CD4-positive, alpha-beta T cell treated with Interleukin-17A for 1 hour (primary cell): ENCODE results near the gene PTPN1.
"Not testable (repeated sequence)": the region's sequence is repeated elsewhere in the genome, so short reads cannot be mapped to it uniquely, and the experiment has no call there.

ENCODE experiments used
- DNase-seq: peaks from one replicate; pipeline ENCODE4 v3.0.0-alpha.2; 2020

The PTPN1 gene

DNA sequence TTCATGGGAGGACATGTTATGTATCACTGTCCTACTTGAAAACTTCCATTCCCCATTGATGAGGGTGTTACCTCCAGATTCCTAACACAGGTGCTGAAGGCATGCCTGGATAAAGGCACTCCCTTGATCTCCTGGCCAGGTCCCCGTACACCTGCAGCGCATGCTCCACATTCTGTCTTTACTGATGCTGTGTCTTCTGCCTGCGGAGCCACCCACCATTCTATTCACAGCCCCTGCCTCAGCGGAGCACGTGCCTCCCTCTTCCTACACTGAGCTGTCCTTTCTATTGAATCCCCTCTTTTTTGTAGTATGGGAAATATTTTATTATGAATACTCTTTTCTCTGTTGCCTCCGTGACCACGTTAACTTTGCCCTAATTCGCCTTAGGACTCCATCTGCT is 25.0 kb downstream of the PTPN1 start:
- no peak for DNase-seq

- DNase-seq = no peak
These were observed 26.1 kb downstream of the PTPN1 start for GRCh38 chr20:50536333-50536732.

DNA sequence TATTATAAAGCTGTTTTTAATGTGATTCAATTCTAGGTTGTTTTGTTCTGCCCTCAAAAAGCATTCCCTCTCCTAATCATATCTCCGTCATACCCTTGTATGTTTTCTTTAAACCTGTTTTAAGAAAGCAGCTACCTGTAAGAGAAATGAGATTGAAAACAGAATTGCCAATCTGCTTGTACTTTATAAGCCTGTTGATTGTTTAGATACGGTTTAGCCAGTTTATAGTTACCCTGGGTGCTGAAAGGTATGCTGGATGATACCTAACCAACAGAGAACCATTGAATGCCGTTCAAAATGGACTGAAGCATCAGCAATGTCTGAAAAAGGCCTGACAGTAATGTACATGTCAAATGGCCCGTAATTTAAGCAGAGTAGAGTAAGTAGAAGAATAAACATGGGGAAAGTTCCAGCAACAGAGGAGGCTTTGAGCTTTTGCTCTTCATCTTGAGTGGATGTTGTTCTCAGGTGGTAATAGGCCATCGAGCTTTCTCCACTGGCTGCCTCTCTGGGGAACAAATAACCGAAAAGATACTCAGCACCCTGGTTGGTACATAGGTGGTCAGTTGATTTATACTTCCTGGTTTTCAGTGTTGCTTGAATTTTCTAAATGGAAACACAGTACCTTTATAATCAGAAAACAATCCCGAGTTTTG is 27.5 kb downstream of the PTPN1 start:
- no peak for DNase-seq

DNA sequence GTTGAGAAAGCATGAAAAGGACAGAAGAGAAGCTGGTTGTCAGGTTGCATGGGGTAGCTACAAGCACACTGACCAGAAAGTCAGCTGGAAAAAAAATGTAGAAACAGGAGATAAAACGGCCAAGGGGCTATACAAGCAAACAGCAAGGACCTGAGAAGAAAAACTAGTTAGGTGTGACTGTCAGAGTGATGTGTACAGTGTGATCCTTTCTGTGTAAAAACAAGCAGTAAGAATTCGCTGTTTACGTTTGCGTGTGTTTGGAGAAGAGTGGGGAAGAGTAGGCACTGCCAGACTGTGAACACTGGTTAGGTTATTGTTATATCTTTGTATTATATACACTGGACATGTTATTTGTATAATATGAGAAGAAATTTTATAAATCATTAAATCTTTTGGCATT is 28.1 kb downstream of the PTPN1 start:
- no peak for DNase-seq

DNA sequence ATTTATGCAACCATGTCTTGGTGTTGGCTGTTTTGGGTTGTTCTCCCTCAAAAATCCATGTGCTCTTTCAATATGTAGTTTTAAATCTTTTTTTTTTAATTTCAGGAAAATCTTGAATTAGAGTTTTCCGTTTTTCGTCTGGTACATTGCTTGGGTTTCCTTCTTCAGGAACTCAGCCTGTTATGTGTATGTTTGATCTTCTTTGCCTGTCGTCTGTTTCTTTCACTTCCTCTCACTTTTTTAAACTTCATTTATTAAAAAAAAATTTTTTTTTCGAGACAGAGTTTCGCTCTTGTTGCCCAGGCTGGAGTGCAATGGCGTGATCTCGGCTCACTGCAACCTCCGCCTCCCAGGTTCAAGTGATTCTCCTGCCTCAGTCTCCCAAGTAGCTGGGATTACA is 29.6 kb downstream of the PTPN1 start:
- not testable (repeated sequence) for DNase-seq

- no peak for DNase-seq
These were observed 30.7 kb downstream of the PTPN1 start for GRCh38 chr20:50540620-50541605.

DNA sequence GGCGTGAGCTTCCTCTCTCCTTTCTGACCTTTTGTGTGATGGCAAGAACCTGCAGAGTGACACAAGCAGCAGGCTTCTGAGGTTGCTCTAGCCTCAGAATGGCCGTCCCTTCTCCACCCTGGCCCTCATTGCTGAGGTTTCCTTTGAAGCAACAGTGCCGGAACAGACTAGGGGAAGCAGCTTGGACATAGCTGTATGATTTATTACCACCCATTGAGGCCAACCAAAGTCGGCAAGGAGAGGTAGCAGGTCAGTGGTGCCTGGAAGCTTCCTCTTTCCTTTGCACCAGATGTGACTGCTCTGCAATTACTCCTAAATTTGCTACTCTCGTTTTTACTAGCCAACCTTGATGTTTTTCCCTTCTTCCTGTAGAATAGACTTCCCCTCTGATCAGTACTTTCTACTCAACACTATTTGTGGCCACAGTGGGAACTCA is 31.4 kb downstream of the PTPN1 start:
- DNase-seq = no peak

DNA sequence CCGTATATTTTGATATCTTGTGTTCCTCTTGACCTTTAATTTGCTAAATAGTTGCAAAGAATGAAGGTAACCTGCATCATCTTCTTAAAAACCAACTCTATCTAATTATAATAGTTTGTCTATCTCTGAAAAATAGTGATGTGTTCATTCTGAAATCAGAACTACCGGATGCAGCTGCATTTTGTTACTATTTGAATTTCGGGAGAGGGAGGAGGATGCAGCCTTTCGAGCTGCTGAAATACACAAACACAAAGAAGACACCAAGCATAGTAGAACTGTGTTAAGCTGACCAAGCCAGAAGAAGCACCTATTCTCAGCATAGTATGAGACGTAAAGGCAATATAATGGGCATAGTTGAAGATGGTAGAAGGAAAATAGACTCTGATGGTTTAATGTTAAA is 33.1 kb downstream of the PTPN1 start:
- DNase-seq = no peak

- no peak for DNase-seq
These were observed 34.9 kb downstream of the PTPN1 start for GRCh38 chr20:50545126-50545525.

DNA sequence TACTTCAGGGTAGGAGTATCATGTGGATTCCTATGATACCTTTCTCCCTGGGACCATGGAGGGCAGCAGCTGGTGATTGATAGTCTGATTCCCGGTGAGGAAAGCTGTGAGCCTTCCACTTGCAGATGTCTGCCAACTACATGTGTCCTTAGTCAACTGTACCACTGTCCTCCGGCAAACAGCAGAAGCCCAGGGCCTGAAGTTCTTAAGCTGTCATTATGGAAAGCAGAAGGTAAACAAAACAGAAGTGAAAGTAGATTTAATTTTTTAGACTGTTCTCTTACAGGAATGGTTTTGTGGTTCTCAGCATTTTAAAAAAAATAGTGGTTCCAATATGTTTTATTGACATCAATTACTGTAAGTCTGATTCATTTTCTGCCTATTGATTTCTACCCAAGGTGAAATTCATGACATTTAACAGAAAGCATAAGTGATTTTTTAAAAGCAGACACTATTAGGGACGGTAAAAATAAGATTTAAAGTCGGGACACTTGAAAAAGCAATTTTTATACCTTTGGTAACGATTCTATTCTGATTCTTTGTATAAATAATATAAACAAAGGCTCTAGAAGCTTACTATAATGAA is 36.6 kb downstream of the PTPN1 start:
- peak; percentile 23 for DNase-seq

GRCh38 chr20:50547964-50548363 is 37.8 kb downstream of the PTPN1 start:
- no peak for DNase-seq

DNA sequence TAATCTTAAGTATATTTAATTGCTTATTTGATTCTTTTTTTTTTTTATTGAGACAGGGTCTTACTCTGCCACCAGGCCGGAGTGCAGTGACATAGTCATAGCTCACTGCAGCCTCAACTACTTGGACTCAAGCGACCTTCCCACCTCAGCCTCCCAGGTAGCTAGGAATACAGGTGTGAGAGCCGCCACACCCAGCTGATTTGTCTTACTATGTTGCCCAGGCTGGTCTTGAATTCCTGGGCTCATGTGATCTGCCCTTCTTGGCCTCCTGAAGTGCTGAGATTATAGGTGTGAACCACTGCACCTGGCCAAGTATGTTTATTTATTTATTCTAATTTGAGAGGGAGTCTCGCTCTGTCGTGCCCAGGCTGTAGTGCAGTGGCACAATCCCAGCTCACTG is 38.2 kb downstream of the PTPN1 start:
- no peak for DNase-seq

DNA sequence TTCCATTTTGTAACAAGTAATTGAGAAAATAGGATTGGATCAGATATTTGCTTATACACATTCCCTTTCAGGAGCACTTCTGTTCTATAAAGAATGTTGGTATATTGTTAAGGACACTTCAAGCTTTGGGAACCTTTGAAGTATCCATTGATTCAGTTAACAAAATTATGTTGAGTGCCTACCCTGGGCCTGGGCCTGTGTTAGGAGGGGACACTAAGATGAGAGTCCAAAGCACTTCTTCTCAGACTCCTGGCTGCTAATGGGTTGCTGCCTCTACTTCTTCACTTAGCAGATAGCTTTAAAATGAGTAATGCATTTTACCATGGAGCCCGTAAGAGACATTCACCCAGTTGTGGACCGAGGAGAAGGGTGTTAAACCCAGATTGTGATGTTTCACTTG is 40.3 kb downstream of the PTPN1 start:
- DNase-seq = no peak

GRCh38 chr20:50551288-50551687 is 41.1 kb downstream of the PTPN1 start:
- no peak for DNase-seq

DNA sequence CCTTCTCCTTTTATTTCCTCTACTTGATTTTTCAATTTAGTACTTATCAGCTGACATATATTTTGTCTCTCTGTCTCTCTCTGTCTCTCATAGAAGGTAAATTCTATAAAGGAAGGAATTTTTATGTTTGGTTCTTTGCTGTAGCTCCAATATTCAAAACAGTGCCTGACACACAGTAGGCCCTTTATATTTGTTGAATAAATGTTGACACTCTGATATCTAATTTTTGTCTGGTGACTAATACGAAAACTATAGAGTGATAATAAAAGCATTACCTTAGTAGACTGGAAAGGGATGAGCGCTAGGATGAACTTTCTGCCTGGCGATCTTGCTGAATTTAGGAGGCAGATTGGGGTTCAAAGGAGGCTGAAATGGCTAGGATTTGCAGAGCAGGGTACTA is 42.8 kb downstream of the PTPN1 start:
- no peak for DNase-seq

- no peak for DNase-seq
These were observed 44.8 kb downstream of the PTPN1 start for GRCh38 chr20:50554694-50555579.

GRCh38 chr20:50555662-50556061 is 45.5 kb downstream of the PTPN1 start:
- no peak for DNase-seq

DNA sequence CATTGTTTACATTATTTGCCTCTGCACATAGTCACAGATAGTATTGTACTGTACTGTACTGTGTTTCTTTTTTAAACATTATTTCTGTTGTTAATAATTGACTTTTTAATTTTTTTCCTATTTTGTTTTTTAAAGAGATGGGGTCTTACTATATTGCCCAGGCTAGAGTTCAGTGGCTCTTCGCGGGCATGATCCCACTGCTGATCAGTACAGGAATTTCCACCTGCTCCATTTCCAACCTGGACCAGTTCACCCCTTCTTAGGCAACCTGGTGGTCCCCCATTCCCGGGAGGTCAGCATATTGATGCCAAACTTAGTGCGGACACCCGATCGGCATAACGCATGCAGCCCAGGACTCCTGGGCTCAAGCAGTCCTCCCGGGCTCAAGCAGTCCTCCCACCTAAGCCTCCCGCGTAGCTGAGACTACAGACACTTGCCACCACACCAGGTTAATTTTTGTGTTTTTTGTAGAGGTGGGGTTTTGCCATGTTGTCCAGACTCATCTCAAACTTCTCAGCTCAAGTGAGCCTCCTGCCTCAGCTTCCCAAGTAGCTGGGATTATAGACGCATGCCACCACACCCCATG is 47.5 kb downstream of the PTPN1 start:
- DNase-seq = no peak

GRCh38 chr20:50558483-50558925 is 48.3 kb downstream of the PTPN1 start:
- no peak for DNase-seq

DNA sequence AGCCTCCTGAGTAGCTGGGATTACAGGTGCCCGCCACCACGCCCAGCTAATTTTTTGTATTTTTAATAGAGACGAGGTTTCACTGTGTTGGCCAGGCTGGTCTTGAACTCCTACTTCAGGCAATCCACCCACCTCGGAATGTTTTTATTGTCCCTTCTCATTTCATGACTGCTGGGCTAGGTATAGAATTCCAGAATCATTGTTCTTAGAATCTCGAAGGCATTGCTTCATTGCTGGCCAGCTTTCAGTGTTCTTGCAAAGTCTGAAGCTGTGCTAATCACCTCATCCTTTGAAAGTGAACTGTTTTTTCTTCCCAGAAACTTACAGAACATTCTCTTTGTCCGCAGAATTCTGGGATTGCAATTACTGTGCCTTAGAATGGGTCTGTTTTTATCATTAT is 49.0 kb downstream of the PTPN1 start:
- no peak for DNase-seq

DNA sequence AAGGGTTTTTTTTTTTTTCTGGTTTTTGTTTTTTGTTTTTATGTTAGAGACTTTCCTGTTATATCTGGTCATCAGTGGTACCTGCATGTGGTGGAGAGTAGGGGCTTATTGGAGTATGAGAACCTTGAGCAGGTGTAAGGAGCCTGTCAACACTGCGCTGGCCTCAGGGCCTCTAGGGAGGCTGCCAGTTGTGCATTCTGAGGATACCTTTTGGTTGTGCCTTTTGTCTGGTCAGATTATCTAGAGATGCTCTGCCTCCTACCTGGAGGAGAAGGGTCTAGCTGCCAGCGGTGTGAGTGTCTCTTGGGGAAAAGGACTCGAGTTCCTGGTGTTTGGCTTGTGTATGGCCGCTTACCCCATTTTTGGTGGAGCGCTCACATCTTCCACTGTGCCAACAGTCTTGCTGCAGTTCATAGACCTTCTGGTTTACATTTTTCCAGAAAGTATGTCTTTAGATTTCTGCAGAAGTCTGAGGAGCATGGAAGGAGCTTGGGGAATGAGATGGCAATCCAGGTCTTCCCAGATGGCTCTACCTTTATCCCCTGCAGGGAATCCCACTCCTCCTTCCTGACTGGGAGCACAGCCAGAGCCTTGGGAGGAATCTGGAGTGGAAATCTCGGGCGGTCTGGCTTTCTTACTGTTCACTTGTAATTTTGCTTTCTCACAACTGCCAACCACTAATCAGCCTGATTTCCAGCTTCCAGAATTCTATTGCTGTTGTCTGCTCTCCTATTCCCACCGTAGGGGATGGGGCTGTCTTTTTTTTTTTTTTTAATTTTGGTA is 49.9 kb downstream of the PTPN1 start:
- no peak for DNase-seq

DNA sequence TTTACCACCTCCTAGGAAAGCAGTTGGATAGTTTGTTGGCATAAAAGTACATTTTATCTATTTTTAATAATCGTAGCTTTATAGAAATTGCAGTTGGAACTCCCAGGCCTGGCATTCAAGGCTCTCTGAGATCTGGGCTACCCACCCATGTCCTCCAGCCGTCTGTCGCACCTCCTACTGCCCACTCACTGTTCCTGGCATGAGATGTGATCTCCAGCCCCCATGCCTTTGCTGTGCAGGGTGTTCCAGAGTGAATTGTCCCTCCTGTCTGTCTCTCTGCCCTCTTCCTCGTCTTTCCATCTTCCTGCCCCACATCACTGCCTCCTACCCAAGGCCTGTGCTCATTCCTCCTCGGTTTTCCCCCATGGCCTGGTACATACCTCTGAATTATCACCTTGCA is 50.7 kb downstream of the PTPN1 start:
- no peak for DNase-seq
